HG03025 (cell line): ENCODE data around the gene SHFL.

Experiments
- ATAC-seq: cut with Tn5 transposase; IDR thresholded peaks from one replicate; pipeline ENCODE4 v1.9.1; 2021; ENCODE audit warnings: mild to moderate bottlenecking, moderate library complexity; ENCODE audit not compliant: unreplicated experiment, low FRiP score

The SHFL gene

GRCh38 chr19:10086591-10087192 lies 575 bp downstream of the SHFL start:
- ATAC-seq: peak; percentile 13

- ATAC-seq: no peak
Measured at GRCh38 chr19:10087296-10088061, 1.4 kb downstream of the SHFL start.

GRCh38 chr19:10088949-10089554 lies 2.9 kb downstream of the SHFL start:
- no peak for ATAC-seq

- no peak for ATAC-seq
Measured at GRCh38 chr19:10089801-10090375, 3.8 kb downstream of the SHFL start.

GRCh38 chr19:10091370-10091687 lies 5.2 kb downstream of the SHFL start:
- no peak for ATAC-seq

- no peak for ATAC-seq
Measured at GRCh38 chr19:10091895-10092641, 6.0 kb downstream of the SHFL start.

- no peak for ATAC-seq
Measured at GRCh38 chr19:10092648-10093294, 6.7 kb downstream of the SHFL start.

GRCh38 chr19:10093295-10094186 lies 7.4 kb downstream of the SHFL start:
- no peak for ATAC-seq

GRCh38 chr19:10095622-10095947 lies 9.5 kb downstream of the SHFL start:
- no peak for ATAC-seq

- ATAC-seq: peak; percentile 68
Measured at GRCh38 chr19:10095948-10096614, 10.0 kb downstream of the SHFL start.

GRCh38 chr19:10096615-10096963 lies 10.5 kb downstream of the SHFL start:
- ATAC-seq: no peak

GRCh38 chr19:10100163-10100785 lies 14.2 kb downstream of the SHFL start:
- ATAC-seq: no peak

GRCh38 chr19:10102787-10103236 lies 16.7 kb downstream of the SHFL start:
- no peak for ATAC-seq

GRCh38 chr19:10104130-10104513 lies 18.0 kb downstream of the SHFL start:
- no peak for ATAC-seq

GRCh38 chr19:10104665-10105508 lies 18.8 kb downstream of the SHFL start:
- ATAC-seq: no peak

GRCh38 chr19:10105509-10106099 lies 19.5 kb downstream of the SHFL start:
- peak; percentile 12 for ATAC-seq
